ENCODE measurements around the gene ERFL.

Gene ERFL

GRCh38 chr19:41895745-41896580 lies 32.3 kb downstream of the ERFL start:
- DNase-seq = no peak

- no peak for DNase-seq
Observed at GRCh38 chr19:41894350-41894749, 33.9 kb downstream of the ERFL start.

GRCh38 chr19:41893899-41894298 lies 34.4 kb downstream of the ERFL start:
- no peak for DNase-seq

- no peak for DNase-seq
Observed at GRCh38 chr19:41892173-41892902, 35.9 kb downstream of the ERFL start.

- no peak for DNase-seq
Observed at GRCh38 chr19:41890936-41891335, 37.3 kb downstream of the ERFL start.

GRCh38 chr19:41889896-41890295 lies 38.4 kb downstream of the ERFL start:
- no peak for DNase-seq

GRCh38 chr19:41888926-41889325 lies 39.3 kb downstream of the ERFL start:
- DNase-seq = no peak

GRCh38 chr19:41887711-41888382 lies 40.4 kb downstream of the ERFL start:
- DNase-seq = no peak

- DNase-seq = no peak
Observed at GRCh38 chr19:41886761-41887710, 41.2 kb downstream of the ERFL start.

GRCh38 chr19:41883821-41884733 lies 44.2 kb downstream of the ERFL start:
- peak; percentile 97 for DNase-seq

- no peak for DNase-seq
Observed at GRCh38 chr19:41883463-41883820, 44.8 kb downstream of the ERFL start.

- DNase-seq = peak; percentile 53
Observed at GRCh38 chr19:41882568-41883462, 45.4 kb downstream of the ERFL start, which contains the start of gene ARHGEF1. Gene ARHGEF1 (plus strand): TSS chr19:41883184. CDS start chr19:41888083, 4,899 bp downstream.

- DNase-seq = no peak
Observed at GRCh38 chr19:41880329-41880708, 47.9 kb downstream of the ERFL start.

GRCh38 chr19:41879670-41880328 lies 48.5 kb downstream of the ERFL start:
- DNase-seq = no peak

- DNase-seq = no peak
Observed at GRCh38 chr19:41879080-41879479, 49.2 kb downstream of the ERFL start.

- DNase-seq = no peak
Observed at GRCh38 chr19:41877916-41878905, 50.0 kb downstream of the ERFL start.

- DNase-seq = peak; percentile 82
Observed at GRCh38 chr19:41876847-41877832, 51.1 kb downstream of the ERFL start, which contains the start of gene CD79A. Gene CD79A (plus strand): TSS chr19:41877279. CDS start chr19:41877305, 26 bp downstream.

Data from GDM1 (cell line).